RPMI7951 (cell line): ENCODE results near the gene PAX6. TPM values are rescaled to one million over a fixed set of nuclear protein-coding genes. Genes with fewer than 3 reads are reported as not detected.

Experiments used
- DNase-seq: peaks from one replicate; pipeline ENCODE4 v3.0.0-alpha.2; 2012; ENCODE audit warnings: low read depth
- total RNA-seq: library from RNA; depleted of rRNA; stranded (reverse); fragments of >200 nt; shearing (Covaris generic); gene quantifications from 2 replicates; pipeline ENCODE4 v1.2.3, GENCODE V29; 2014

Gene PAX6
- total RNA-seq, 1 experiment from 2014 or later, result 29.2 TPM

DNA sequence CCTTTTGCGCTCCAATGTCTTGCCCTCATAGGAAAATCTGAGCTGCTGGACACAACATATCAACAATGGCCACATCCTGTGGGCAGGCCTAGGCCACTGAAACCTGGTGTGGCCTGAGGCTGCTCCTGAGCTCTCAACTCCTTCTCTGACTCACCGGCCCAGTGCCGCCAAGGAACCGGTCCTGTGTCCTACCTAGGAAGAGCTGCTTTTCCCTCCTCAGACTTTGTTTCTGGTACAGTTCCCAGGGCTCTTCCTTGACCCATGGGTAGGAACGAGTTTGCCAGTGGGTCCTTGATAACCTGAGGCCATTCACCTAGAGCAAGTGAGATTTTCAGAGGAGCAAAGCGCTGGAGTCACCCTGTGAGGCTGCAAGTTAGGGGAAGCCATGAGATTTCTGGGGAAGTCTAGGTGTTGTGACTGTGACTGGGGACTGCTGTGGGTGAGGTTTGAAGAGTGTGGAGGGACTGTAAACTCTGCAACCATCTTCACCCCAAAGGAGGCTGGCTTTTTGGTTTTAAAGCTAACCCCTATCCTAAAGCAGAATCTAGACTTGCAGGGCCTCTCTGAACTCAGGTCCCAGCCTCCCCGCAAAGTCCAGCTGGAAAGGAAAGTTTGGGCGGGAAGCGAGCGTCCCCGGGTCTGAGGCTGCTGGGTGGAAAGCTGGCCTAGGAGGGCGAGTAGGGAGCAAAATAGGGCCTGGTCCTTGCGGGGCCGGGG is 12.0 kb upstream of the PAX6 start:
- no peak for DNase-seq

- DNase-seq, result no peak
Measured at GRCh38 chr11:31822175-31822926, 11.2 kb upstream of the PAX6 start.

GRCh38 chr11:31821766-31822165 is 10.6 kb upstream of the PAX6 start:
- DNase-seq, result no peak

DNA sequence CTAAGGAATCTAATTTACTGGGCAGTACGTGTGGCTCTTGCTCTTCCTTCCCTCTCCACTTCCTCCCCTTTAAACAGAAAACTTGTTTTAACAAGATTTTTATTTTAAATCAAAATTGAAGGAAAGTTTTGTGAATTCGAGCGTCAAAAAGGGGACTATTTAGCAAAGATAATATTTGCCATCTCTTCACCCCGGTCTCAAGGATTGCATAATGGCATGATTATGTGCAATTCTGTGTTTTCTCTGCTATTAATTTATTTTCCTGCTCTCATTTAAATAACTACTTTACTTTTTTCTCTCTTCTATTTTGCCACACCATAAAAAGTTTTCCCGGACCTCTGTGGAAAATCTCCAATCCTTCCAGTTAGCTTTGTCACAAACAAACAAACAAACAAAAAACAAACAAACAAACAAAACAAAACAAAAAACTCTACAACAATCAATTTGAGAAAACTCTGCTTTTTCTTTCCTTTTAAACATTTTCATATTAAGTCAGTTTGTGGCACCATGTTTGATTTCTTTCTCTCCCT is 10.2 kb upstream of the PAX6 start:
- DNase-seq, result no peak

DNA sequence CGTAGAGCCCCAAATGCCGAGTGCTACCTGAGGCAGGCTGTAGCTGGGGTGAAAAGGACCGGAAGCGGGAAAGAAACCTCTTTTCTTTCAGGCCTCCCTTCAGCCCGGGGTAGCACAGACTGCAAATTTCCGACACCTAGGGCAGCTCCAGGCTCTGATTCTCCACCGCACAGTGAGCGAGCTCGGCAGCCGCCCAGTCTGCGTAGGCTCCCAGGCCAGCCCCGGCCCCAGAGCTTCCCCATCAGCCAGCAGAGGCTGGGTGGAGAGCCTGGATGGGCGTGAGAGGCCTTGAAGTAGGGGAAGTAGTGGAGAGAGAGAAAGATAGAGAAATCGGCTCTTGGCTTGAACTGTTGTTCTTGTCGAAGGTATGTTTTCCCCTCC is 9.3 kb upstream of the PAX6 start:
- DNase-seq, result no peak

- DNase-seq, result no peak
Measured at GRCh38 chr11:31819621-31820437, 8.7 kb upstream of the PAX6 start.

DNA sequence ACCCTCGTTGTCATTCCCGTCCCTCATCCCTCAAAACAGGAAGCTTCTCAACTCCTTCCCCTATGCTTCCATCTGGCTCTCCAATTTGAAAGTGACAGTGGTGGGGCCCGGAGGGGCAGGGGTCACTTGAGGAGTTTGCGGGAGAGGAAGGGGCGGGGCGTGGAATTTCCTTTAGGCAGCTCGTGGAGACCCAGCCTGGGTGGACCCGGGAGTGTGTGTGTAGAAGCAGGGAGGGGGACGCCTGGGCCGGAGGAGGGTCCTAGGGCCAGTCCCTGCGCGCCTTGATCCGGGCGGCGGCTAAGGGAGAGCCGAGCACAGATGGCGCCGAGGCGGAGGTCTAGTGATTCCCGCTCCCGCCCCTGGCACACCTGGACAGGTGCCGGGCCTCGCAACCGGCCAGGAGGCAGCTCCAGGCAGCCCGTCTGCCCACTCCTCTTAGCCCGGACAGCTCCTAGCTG is 7.8 kb upstream of the PAX6 start:
- no peak for DNase-seq

DNA sequence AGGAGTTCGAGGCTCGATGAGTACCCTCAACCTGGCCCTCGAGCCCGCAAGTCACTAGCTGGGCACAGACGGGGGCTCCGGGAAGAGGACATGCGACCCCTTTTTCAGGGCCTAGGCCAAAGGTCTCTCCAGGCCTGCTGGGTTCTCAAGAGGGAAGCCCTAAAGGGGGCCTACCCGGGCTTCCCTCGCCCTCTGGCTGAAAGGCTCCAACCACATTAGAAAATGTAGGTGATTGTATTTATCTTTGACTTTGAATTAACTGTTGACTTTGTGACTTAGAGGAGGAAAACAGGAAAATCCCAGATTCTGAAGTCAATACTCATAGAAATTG is 7.3 kb upstream of the PAX6 start:
- DNase-seq, result no peak

- no peak for DNase-seq
Measured at GRCh38 chr11:31817621-31818424, 6.7 kb upstream of the PAX6 start.

- peak; percentile 20 for DNase-seq
Measured at GRCh38 chr11:31817054-31817620, 6.0 kb upstream of the PAX6 start.

DNA sequence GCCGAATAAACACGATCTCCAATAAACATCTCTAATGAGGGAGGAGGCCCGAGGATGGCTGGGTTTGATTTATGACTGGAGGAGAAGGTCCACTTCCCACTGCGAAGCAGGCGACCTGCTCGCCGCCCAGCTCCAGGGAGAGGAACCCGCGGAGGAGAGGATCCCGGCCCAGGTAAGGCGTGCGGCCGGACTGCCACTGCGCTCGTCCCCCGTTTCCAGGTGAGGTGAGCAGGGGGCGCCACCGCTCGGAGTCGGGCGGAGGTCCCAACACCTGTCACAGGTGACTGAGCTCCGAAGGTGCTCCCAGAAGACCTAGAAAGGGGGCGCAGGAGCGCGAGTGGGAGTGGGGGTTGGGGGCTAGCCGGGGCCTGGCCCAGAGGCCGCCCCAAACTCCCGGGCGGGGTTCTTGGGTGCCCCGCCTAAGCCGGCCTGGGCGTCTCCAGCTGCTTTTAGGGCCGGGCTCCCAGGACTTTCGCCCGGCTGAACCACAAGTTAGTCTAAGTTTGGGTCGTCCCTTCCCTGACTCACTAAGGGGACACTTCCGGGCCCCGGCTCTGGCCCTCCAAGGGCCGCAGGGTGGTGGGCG is 5.4 kb upstream of the PAX6 start:
- DNase-seq, result peak; percentile 10

DNA sequence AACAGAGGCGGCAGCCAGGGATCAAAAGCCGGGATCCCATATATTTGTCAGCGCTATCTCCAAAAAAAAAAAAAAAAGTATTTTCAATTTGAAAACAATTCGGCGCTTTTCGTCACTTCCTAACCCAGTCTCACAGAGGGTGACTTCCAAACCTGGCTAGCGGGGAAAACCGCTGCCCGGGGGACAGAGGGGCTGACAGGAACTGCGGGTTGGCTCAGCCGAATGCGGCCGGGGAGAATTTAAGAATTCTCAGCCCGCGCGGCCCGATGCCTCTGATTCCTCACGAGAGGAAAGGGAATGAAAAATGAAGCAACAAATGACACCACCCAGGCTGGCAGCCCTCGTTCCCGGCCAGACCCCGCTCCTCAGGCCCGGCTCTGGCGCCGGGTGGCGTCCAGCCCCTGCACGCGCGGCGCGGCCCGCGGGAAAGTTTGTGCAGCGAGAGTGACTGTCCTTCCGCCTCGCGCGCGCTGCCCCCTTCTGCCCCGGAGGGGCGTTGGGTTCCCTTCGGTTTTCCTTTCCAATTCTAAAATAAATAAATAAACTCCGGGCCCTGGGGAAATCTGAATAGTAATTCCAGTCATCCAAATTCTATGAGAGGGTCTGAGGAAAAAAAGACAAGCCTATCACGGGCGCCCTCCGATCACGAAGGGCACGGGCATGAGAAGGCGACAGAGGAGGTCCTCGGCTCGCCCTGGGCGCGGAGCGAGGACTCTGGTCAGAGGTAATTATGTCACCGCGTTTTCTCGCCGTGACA is 4.8 kb upstream of the PAX6 start:
- peak; percentile 43 for DNase-seq

GRCh38 chr11:31814176-31814868 is 3.2 kb upstream of the PAX6 start:
- peak; percentile 14 for DNase-seq

- peak; percentile 33 for DNase-seq
Measured at GRCh38 chr11:31813391-31814175, 2.5 kb upstream of the PAX6 start.

GRCh38 chr11:31812383-31813381 is 1.6 kb upstream of the PAX6 start:
- DNase-seq, result peak; percentile 40

GRCh38 chr11:31809857-31810778 is 1.0 kb downstream of the PAX6 start:
- DNase-seq, result peak; percentile 50
